Heart left ventricle (tissue), 13 donors: ENCODE data around the gene MICAL3.

ENCODE experiments used
- POLR2A ChIP-seq, 2 donors: fragments of 450-650 bp; IDR thresholded peaks; one replicate each; pipeline ENCODE4 v1.6.1; 2017; ENCODE audit warnings: antibody characterized with exemption in 2 of 2, mild to moderate bottlenecking in 2 of 2, moderate library complexity in 2 of 2
- TF ChIP-seq, protein P1 (sequence below), 12 donors: fragments of 200-600 bp; sonication (generic) in 4 of 12; IDR thresholded peaks; one replicate each; pipeline versions ENCODE4 v1.5.0 to v1.8.0; 2018 to 2022; ENCODE audit warnings: antibody characterized with exemption in 12 of 12, mild to moderate bottlenecking in 5 of 12
- donor health status: ischemic (EF 13 %, LVEDD 7.1; RV severe dilation, severe dysfunction).
- donor health status: DM: no; HTN: yes; CAD: no.
- donor health status: DM: no; HTN: no; CAD: no.
- donor health status: ischemic (EF 25% LVEDD 6.9; RV normal size, moderate dysfunction).
- donor health status: ischemic (EF 25% LVEDD 5.7; RV mildly dilated, moderate dysfunction).
- donor health status: ischemic (EF 35%, LVEDD 5.7; RV mildly dilated, moderate dysfunction).
- donor health status: nonischemic (EF 11% LVEDD 7.7; RV severe dilation, severe dysfunction).
- donor health status: DM: yes; HTN: yes; CAD: no.
- donor health status: PGD.
- donor health status: ischemic (EF 29% LVEDD 5.4; RV normal size, mild dysfunction).
- donor health status: nonischemic (EF 23%, LVEDD 6.1; RV moderate dilation, normal function).

DNA sequence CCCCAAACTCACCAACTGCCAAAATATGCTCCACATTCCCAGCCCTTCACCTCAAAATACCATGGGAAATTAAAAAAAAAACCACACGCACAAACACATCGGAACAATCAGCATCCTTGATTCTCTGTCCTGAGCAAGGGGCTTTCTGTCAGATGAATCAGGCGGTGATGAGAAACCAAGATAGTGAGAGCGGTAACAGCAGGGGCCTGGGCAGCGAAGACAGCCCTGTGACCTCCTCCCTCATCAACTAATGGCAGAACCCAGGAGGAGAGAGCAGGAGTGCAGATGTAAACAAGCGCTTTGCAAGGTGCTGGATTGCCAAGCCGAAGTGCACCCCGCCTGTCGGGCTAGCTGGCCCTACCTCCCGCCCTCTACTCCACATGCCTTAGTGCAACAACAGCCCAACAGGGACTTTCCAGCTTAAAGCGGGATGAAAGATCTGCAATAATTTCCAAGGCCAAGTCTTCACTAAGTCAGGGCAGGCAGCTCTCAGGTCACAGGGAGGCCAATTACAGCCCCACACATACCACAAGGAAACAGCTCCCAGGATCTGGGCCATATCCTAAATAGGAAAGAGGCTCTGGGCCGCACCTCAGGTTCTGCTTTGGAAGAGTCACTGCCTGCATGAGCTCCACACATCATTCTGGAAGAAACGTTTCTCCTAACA lies 177.9 kb downstream of the MICAL3 start:
- TF ChIP-seq, protein P1, sequence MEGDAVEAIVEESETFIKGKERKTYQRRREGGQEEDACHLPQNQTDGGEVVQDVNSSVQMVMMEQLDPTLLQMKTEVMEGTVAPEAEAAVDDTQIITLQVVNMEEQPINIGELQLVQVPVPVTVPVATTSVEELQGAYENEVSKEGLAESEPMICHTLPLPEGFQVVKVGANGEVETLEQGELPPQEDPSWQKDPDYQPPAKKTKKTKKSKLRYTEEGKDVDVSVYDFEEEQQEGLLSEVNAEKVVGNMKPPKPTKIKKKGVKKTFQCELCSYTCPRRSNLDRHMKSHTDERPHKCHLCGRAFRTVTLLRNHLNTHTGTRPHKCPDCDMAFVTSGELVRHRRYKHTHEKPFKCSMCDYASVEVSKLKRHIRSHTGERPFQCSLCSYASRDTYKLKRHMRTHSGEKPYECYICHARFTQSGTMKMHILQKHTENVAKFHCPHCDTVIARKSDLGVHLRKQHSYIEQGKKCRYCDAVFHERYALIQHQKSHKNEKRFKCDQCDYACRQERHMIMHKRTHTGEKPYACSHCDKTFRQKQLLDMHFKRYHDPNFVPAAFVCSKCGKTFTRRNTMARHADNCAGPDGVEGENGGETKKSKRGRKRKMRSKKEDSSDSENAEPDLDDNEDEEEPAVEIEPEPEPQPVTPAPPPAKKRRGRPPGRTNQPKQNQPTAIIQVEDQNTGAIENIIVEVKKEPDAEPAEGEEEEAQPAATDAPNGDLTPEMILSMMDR (IDR thresholded peaks at IDR 0.05), result no peak
- no peak for TF ChIP-seq POLR2A (IDR thresholded peaks at IDR 0.05)
